Stimulated activated CD8-positive, alpha-beta memory T cell treated with anti-CD3 and anti-CD28 coated beads, Interleukin-4, amount 100 ng/mL, for 1 hour (primary cell): Measurements from ENCODE around the gene SPG7.
"Not testable (repeated sequence)": the region's sequence is repeated elsewhere in the genome, so short reads cannot be mapped to it uniquely, and the experiment has no call there.

Experiments used
- DNase-seq, 2 donors: peaks; one replicate each; pipeline ENCODE4 v3.0.0-alpha.2; 2020; ENCODE audit warnings: low read depth in 2 of 2, low spot score in 1 of 2

Gene SPG7

DNA sequence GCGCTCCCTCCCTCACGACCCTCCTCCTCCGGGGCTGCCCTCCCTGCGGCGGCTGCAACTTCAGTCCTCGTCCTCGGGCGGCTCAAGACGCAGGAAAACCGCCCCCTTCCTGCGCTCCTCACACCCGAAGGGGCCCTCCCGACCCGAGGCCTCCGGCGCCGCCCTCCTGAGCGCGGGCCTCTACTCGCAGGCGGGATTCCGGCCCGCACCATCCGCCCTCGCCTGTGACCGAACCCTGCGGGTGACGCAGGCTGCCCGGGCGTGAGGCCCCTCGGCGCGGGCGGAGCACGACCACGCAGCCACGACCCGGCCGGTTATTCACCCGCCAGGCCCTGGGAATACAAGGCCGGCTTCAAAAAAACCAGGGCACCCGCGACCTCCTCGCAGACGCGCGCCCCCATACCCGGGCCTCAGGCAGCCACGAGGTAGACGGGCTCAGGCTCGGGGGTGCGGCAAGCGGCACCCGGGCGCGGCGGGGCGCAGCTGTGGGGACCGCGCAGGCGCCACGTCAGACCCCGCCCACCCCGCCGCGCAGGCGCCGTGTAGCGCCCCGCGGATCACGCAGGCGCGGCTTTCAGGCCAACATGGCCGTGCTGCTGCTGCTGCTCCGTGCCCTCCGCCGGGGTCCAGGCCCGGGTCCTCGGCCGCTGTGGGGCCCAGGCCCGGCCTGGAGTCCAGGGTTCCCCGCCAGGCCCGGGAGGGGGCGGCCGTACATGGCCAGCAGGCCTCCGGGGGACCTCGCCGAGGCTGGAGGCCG lies at the start of gene SPG7:
SPG7 (plus strand) TSS at position 570 of the 757 bp plus-strand sequence; CDS start at position 585, 15 bp downstream.
- DNase-seq: peak; percentile 71 to 77

GRCh38 chr16:89458551-89458950 lies 49.7 kb upstream of the SPG7 start:
- DNase-seq: no peak

DNA sequence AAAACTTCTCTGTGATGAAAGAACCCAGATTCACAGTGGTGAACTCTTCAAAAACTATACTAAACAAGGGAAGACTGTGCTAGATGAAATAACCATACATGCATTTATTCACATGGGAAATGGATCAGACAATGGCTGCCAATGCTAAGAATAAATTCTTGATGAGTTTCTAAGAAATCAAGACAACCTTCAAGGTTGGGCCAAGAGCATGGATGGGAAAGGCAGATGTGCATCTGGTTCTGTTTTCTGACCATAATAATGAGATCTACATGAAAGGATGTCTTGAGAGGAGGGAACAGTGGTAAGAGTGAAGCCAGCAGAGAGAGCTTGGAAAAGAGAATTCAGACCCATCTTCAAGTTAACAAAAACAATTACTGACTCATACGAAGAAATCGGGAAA lies 49.2 kb upstream of the SPG7 start:
- DNase-seq: no peak

GRCh38 chr16:89460556-89460955 lies 47.6 kb upstream of the SPG7 start:
- DNase-seq: no peak

GRCh38 chr16:89461890-89462289 lies 46.3 kb upstream of the SPG7 start:
- not testable (repeated sequence) for DNase-seq

DNA sequence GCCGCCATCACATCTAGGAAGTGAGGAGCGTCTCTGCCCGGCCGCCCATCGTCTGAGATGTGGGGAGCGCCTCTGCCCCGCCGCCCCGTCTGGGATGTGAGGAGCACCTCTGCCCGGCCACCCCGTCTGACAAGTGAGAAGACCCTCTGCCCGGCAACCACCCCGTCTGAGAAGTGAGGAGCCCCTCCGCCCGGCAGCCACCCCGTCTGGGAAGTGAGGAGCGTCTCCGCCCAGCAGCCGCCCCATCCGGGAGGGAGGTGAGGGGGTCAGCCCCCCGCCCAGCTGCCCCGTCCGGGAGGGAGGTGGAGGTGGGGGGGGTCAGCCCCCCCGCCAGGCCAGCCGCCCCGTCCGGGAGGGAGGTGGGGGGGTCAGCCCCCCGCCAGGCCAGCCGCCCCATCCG lies 45.6 kb upstream of the SPG7 start:
- DNase-seq: not testable (repeated sequence)

- DNase-seq: not testable (repeated sequence)
Observed at GRCh38 chr16:89463312-89463711, 44.9 kb upstream of the SPG7 start.

DNA sequence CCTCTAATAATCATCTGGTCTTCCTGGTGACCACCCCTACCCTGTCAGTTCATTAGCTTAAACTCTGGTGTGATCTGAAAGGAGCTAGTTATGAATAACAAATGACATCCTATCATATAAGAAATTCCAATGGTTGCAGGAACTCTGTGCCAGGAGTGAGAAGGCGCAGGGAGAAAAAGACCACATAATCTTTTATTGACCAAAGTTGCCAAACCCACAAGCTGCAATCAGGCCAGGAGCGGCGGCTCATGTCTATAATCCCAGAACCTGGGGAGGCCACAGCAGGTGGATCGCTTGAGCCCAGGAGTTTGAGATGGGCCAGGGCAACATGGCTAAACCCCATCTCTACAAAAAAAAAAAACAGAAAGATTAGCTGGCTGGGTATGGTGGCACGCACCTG lies 41.3 kb upstream of the SPG7 start:
- no peak for DNase-seq

- no peak for DNase-seq
Observed at GRCh38 chr16:89467382-89467781, 40.8 kb upstream of the SPG7 start.

DNA sequence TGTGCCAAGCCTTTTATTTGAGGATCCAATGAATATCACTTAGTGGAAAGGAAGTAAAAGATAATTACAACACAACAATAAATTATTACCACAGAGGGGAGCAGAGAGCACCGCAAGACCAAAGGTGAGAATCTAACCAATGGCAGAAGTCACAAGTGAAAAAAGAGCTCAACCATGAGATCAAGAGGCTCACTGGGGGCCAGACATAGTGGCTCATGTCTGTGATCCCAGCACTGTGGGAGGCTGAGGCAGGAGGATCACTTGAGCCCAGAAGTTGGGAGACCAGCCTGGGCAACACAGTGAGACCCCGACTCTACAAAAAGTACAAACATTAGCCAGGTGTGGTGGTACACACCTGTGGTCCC lies 35.5 kb upstream of the SPG7 start:
- DNase-seq: no peak

DNA sequence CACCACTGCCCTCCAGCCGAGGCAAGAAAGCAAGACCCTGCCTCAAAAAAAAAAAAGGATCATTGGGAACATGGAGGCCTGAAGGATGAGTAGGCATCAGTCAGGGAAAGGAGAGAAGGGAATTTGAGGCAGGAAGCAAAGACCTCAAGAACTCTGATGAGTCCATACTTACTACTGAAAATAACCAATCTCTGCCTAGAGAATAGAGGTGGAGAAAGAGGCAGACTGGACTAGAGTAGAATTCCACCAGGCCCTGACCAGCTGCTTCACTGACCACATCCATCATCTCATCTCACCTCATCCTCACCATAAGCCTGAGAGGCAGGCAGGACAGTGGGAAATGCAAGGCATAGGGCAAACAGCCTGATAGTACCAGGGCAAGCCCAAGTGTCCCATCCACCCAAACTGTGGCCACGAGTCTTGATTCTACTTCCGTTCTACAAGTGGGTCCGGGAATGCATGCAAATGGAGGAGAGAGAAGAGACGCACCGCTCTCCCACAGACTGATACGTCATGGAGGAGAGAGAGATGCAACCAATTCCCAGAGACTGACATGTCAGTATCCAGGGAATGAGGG lies 35.0 kb upstream of the SPG7 start:
- no peak for DNase-seq

- DNase-seq: no peak
Observed at GRCh38 chr16:89473791-89474414, 34.3 kb upstream of the SPG7 start.

- DNase-seq: no peak
Observed at GRCh38 chr16:89475144-89475543, 33.1 kb upstream of the SPG7 start.

DNA sequence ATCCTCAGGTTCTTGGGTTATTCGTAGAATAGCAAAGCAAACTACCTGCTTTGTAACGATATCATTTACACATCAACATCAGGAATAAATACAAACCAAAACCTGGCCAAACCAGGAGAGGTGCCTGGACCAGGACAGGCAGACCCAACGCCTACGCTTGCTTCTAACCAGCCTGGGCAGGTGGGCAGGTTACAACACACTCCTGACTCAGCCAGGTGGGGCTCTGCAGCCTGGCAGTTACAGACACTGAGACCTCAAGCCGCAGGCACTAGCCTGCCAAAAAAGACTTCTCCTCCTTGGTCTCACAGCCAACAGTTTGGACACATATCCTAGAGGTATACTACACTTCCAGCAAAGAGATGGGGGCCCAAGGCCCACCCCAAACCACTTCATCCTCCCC lies 31.8 kb upstream of the SPG7 start:
- DNase-seq: no peak

- DNase-seq: no peak
Observed at GRCh38 chr16:89476811-89477261, 31.4 kb upstream of the SPG7 start.

DNA sequence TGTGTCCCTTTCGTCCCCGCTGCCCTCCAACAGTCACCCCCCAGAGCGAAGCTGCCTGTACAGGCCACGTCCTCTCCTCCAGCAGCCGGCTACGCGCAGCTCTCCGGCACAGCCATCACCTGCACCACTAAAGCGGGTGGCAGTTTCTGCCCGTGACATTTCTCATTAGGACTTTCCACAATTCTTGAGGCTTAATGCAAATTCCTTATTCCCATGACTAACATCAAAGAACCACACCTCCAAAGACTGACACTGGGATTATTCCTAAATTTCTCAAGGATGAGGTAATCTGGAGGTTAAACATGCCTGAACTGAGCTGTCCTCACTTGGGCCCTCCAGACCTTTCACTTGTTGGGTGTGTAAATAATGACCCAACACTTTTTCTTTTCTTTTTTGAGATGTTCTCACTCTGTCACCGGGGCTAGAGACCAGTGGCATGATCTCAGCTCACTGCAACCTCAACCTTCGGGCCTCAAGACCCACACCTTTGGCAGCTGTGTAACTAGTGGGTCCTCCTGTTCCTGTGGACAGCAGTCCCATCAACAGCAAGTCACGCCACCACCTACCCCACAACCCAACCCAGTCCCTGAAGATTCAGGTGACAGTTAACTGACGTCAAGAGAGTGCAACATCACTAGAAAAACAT lies 29.5 kb upstream of the SPG7 start:
- DNase-seq: no peak

GRCh38 chr16:89481356-89481955 lies 26.7 kb upstream of the SPG7 start:
- DNase-seq: no peak

DNA sequence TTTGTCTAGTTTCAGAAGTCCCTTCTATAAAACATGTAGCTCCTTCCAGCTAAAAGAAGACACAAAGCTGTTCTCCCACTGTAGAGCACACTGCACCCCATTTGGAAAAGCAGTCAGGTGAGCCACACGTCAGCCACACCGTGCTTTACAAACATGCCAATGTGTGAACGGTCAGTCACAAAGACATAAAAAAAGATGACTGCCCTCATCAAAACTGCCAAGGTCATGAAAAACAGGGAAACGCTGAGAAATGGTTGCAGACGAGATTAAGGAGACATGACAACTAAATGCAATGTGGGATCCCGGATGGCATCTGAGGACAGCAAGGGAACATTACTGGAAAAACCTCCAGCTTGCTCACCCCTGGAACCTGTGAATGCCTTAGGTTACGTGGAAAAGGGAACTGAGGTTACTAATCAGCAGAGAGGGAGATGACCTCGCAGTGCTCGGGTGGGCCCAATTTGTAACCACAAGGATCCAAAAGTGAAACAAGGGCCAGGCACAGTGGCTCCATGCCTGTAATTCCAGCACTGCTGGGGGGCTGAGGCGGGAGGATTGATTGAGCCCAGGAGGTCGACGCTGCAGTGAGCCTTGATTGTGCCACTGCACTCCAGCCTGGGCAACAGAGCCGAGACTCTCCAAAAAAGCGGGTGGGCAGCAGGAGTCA lies 25.9 kb upstream of the SPG7 start:
- no peak for DNase-seq

- DNase-seq: no peak
Observed at GRCh38 chr16:89482817-89483205, 25.4 kb upstream of the SPG7 start.

DNA sequence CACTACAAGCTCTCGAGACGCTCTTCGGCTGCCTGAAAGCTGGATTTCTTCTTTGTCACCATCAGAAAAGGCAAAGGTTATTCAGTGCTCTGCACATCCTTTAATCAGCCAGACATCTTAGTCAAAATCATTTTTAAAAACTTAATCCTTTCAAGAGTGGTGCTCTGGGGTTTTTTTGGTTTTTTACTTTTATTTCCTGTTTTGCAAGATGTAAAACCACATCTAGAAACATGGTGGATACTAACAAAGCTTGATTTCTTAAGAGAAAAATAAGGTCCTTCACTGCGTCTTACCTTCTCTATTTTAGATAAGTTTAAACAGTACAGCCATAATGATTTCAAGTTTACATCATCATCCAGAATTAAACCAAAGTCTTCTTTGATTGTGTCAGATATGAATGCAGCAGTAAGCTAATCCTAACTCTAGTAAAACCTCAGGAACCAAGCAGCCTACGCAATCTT lies 24.1 kb upstream of the SPG7 start:
- DNase-seq: no peak
